ENCODE measurements around the gene GRM5. TPM values are rescaled to one million over a fixed set of nuclear protein-coding genes. Genes with fewer than 3 reads are reported as not detected.
"Not testable (repeated sequence)": the region's sequence is repeated elsewhere in the genome, so short reads cannot be mapped to it uniquely, and the experiment has no call there.

The GRM5 gene
- total RNA-seq, 1 donor: under 0.01 TPM

DNA sequence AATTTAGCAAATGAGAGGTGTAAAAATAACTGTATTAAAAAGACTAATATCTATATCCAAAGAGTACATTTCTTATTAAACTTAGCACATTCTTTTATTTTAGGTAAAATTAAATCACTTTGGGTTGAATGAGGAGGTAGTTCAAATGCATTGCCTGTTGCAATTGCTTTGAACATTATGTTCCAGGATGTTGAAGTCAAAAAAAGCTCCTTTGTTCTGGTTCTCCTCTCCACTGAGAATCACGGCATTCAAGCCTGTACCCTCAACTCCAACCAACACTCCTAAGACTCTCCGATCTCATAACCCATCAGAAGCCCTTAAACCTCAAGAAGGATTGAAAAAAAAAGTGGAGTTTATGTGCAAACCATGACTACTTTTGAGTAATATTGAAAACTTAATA, 230.1 kb downstream of the GRM5 start:
- not testable (repeated sequence) for DNase-seq (ENCODE audit: low read depth); H3K4me3 ChIP-seq (ENCODE audit: low read depth, low read length)

DNA sequence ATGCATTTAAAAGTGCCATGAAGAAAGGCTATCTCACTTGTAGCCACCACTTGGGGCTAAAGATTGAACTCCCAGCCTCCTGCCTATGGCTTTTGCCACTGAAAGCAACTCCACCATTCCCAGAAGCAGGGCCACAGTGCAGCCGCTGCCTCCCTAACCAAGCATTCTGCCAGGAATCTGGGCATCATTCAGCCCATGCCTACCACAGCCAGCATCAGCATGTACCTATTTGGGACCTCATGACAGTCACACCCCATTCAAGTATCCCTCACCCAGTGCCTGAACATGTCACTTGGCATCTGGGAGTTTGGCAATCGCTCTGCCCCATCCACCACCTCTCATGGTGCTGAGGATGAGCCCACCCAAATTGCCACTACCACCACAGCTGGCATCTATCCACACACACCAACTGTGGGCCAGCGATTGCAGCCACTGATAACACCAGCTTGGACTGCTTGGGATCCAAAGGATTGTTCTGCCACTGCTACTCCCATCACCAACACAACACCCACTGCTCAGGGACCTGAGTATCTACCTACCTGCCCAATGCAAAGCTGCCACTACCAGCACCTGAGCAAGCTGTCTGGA, 234.4 kb downstream of the GRM5 start:
- no peak for TF ChIP-seq CTCF (IDR thresholded peaks at IDR 0.05; ENCODE audit: insufficient read depth, low read depth, low read length)
- no peak overlapping the region for H3K4me3 ChIP-seq (ENCODE audit: low read depth, low read length)
- DNase-seq (ENCODE audit: low read depth): no peak

- no peak for TF ChIP-seq CTCF (IDR thresholded peaks at IDR 0.05; ENCODE audit: insufficient read depth, low read depth, low read length)
- DNase-seq (ENCODE audit: low read depth): no peak
- no peak overlapping the region for H3K4me3 ChIP-seq (ENCODE audit: low read depth, low read length)
Observed at GRCh38 chr11:88827018-88827676, 238.6 kb downstream of the GRM5 start.

DNA sequence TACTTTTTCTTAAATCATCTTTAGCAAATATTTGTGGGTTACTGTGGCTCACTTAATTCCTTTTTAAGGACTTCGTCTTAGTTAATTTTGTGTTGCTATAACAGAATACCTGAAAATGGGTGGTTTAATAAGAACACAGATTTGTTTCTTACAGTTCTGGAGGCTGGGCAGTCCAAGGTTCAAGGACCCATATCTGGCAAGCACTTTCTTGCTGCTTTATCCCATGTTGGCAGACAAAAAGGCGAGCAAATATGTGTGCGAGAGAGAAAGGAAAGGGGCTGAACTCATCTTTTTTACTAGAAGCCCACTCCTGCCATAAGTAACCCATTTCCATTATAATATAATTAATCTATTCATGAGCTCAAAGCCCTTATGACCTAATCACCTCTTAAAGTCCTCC, 246.2 kb downstream of the GRM5 start:
- no peak for TF ChIP-seq CTCF (IDR thresholded peaks at IDR 0.05; ENCODE audit: insufficient read depth, low read depth, low read length)
- no peak for DNase-seq (ENCODE audit: low read depth)
- H3K4me3 ChIP-seq (ENCODE audit: low read depth, low read length): no peak overlapping the region

GRCh38 chr11:88818978-88819377, 246.8 kb downstream of the GRM5 start:
- TF ChIP-seq CTCF (IDR thresholded peaks at IDR 0.05; ENCODE audit: insufficient read depth, low read depth, low read length): no peak
- H3K4me3 ChIP-seq (ENCODE audit: low read depth, low read length): no peak overlapping the region
- DNase-seq (ENCODE audit: low read depth): no peak

DNA sequence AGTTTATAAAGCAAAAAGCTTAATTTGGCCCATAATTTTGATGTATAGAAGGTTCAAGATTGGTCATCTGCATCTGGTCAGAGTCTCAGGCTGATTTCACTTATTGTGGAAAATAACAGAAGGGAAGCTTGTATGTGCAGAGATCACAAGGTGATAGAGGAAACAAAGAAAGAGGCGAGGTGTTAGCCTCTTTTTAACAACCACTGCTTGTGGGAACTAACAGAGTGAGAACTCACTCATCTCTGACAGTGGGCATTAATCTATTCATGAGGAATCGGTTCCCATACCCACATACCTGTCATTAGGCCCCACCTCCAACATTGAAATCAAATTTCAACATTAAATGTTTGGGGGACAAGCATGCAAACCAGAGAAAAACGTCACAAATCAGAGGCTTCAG, 250.3 kb downstream of the GRM5 start:
- no peak for TF ChIP-seq CTCF (IDR thresholded peaks at IDR 0.05; ENCODE audit: insufficient read depth, low read depth, low read length)
- H3K4me3 ChIP-seq (ENCODE audit: low read depth, low read length): no peak overlapping the region
- DNase-seq (ENCODE audit: low read depth): no peak

DNA sequence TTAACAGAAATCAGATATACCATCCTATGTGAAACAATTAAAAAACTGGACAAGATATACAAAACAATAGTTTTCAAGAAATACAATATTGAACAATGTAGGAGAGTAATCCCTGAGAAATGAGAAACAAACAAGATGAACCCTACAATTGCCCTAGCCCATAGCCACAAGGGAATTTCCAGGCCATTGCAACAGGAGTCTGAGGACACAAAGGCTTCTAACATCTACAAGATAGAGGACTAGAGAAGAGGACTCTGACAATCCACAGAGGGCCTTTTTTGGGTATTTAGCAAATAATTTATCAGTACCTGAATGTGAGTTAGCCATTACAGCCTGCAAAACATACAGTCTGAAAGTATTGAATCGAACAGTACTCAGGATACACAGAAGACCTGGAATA, 251.7 kb downstream of the GRM5 start:
- no peak for DNase-seq (ENCODE audit: low read depth)

More for the DNA sequence above, 251.7 kb downstream of the GRM5 start:
- TF ChIP-seq CTCF (IDR thresholded peaks at IDR 0.05; ENCODE audit: insufficient read depth, low read depth, low read length): no peak
- H3K4me3 ChIP-seq (ENCODE audit: low read depth, low read length): no peak overlapping the region
